HG03575 (cell line): ENCODE results near the gene UQCC2.

Experiments used
- ATAC-seq: cut with Tn5 transposase; IDR thresholded peaks from one replicate; pipeline ENCODE4 v1.9.1; 2021; ENCODE audit not compliant: unreplicated experiment, insufficient number of reproducible peaks, low FRiP score; ENCODE audit errors: extremely low read depth

Gene UQCC2

DNA sequence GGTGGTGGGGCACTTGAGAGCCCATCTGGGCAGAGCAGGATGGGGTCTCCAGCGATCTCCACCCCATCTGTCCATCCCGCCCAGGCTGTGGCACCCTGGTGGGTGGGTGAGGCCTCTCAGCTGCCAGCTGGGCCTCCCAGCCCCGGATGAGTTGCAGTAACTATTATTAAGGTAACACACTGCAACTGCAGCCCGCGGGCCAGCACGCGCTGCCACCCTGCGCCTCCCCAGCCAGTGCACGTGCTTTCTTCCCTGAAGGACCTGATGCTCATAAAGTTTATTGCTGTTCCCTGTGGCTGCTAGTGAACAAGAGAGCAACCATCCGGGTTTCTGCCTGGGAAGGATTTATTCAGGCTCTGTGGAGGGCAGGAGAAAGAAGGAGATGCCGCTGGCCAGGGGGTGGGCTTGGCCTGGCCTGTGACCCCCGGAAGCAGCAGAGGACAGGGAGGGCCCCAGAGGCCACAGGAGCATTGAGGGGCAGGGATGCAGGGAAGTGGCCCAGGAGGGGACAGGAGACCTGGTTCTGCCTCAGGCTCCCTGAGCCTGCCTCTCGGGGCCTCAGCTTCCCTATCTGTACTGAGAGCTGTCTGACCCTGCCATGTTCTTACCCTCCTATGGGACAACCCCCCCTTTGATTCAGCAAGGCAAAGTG is 33.5 kb upstream of the UQCC2 start:
- no peak for ATAC-seq

DNA sequence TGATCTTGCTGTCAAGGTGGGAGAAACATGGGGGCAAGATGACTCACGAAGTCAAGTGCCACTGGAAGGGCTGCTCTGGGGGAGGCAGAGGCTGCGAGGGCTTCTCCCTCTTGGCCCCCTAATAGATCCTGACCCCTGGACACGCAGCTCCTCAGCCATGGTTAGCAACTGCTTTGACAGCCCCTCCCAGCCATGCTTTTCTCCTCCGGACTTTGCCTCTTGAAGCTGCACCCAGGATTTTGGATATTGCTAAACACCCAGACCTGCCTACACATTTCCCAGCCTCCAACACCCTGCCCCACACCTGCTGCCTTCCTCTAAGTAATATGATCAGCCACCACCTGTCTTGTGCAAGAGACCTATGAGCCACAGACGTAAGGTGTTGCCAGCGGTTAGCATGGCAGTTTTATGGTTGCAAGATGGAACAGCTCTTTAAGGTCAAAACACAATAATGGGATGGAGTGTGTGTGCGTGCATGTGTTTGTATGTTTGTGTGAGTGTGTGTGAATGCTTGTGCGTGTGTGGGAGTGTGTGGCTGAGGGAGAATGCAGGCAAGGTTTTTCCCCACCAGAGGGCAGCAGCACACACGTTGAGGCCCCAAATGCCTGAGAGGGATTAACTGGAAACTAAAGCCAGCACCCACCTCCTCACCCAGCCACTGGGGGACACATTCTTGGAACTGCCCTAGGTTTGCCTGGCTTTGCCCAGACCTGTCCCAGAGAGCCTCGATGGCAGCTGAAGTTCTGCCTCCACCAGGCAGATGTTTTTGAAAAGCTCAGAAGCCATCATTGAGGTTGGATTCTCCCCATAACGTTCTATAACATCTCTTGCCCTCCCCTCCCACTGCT is 32.7 kb upstream of the UQCC2 start:
- ATAC-seq, result no peak

DNA sequence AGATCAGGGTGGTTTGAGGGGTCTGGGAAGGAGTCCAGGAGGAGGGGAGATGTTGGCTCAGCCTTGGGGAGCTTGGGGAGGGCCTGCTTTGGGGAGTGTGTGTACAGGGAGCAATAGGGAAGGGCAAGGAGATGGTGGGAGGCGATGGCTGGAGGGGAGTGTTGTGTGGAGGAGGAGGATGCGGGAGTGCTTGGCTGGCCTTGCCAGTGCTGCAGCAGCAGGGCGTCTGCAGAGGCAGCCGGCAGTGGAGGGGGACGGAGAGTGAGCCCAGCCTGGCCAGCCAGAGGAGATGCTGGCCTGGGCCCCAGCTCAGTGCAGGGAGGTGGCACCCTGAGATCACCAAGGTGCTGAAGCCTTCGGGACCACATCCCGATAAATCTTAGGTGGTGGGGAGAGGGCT is 31.3 kb upstream of the UQCC2 start:
- ATAC-seq, result no peak

DNA sequence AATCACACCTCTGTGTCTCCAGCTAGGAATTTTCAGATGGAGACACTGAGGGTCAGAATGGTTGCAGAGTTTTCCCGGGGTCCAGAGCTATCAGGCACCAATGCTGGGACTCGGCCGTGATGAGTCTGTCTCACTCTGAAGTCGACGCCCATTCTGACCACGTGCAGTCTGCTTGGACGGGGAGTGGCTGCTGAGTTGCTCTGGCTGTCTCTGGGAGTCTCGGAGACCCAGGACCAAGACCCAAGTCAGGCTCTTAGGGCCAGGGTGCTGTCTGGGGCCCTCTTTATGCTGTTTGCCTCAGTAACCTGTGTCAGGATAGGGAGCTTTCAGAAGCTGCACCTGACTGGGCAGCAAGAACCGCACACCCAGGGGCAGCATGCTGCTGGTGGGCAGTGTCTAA is 30.6 kb upstream of the UQCC2 start:
- no peak for ATAC-seq

DNA sequence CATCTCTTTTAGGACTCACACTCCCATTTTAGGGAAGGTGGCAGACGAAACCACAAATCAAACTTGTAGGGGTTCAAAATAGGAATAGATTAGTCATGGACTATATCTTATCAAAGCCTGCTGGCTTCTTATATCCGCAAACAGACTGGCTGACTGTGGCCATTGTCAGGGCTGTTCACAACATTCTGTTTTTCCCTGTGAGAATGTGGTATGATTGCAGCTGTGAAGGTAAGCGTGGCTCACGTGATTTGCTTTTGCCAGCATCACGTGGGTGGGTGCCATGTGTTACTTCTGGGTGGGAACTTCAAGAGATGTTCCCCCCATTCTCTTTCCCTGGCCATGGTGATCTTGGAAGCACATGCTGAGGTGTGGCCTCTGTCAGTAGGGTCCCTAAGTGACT is 29.3 kb upstream of the UQCC2 start:
- no peak for ATAC-seq

DNA sequence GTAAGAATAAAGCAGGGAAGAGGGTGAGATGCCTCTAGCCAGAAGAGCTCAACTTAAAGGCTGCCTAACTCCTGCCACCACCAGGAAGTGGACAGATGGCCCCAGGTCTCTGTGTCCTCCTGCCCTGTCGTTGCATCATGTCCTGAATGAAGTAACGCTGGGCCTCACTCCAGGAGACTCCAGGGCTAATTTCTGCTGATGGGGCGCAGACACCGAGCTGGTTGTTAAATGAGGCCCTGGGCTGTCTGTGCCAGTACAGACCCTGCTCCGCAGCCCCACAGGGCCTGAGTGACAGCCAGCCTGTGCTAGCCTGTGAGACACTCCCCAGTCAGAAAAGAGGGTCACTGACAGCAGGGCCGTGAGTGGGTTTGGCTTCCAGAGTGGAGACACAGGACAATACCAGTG is 28.7 kb upstream of the UQCC2 start:
- ATAC-seq, result no peak

GRCh38 chr6:33739571-33739970 is 28.1 kb upstream of the UQCC2 start:
- ATAC-seq, result no peak

DNA sequence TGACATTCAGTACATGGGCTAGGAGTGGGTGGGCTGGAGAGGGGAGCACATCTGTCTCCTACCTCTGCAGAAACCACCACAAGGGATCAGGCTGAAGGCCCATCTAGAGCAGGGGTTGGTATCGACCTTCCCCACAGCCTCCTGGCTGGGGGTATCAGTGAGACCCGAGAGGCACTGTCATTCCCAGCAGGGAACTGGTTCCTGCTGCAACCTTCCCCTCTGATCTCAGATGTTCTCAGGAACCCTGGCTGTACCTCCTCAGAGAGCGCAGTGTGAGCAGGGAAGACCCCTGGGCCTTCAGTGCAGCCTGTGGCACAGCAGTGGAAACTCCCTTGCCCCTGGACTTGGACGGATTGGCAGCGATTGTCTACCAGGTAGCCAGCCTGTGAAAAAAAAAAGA is 27.4 kb upstream of the UQCC2 start:
- ATAC-seq, result no peak

GRCh38 chr6:33738153-33738552 is 26.7 kb upstream of the UQCC2 start:
- no peak for ATAC-seq

DNA sequence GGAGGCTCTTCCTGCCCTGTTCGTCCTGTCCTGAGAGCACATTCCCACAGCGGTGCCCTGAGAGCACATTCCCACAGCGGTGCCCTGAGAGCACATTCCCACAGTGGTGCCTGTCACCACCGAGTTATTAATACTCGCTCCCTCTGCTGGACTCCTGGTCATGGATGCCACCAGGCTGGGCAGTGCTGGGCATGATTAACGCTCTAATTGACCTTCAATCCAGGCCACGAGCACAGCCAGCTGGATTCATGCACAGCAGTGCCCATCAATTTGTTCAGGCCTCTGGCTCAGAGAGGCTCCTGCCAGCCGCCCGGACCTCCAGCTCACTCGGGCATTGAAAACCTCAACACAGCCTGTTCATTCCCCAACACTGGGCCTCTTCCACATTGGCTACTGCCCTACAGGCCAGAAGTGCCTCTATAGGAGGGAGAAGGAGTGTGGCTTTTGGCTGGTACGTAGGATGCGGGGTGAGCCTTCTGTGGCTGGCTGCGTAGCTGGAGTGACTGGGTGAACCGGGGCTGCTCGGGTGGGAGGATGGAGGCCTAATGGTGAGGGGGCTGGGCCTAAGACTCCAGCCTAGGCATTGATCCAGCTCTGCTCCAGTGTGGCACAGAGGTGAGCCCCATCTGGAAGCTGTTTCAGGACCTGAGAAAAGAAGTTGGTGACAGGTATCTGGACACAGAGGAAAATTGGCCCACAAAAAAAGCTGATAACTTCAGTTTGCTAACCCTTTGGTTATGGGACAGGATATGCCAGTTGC is 25.9 kb upstream of the UQCC2 start:
- no peak for ATAC-seq

GRCh38 chr6:33735216-33735615 is 23.7 kb upstream of the UQCC2 start:
- ATAC-seq, result no peak

GRCh38 chr6:33733709-33734007 is 22.2 kb upstream of the UQCC2 start:
- ATAC-seq, result no peak

- ATAC-seq, result no peak
These were observed 21.6 kb upstream of the UQCC2 start for GRCh38 chr6:33732817-33733708.

DNA sequence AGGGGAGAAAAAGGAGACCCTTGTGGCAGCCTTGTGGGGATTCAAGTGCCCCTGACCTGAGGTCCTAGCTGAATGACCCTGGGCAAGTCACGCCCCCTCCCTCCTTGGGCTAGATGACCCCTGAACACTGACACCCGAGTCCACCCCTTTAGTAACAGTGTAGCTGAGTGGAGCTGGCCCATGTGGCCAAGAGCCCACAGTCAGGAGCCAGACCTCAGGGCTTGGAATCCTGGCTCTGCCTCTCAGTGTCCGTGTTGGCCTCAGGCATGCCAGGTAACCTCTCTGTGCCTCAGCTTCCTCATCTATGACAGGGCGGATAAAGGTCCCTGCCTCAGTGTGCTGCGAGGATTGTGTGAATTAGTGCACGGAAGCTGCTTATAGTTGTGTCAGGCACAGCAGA is 20.9 kb upstream of the UQCC2 start:
- no peak for ATAC-seq

DNA sequence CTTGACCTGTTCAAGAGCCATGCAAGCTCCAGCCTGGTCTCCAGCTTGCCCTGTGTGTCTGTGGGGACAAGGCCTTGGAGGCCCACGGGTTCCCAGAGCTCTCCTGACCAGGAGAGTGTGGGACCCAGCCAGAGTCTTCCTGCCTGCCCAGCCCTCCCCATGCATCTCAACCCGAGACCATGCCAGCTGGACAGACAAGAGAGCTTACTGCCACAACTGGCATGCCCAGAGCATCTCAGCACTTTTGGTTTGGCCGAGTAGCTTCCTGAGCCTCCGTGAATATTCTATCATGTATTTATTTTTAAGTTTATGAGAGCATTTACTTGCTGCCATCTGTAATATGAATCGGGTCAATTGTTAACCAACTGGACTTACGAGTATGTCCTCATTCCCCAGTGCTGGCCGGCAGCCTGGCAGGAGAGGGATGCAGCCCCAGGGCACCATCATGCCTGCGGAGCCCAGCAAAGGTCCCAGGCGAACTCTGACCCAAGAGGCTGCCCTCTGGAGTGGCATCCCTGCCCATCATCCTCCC is 20.3 kb upstream of the UQCC2 start:
- ATAC-seq, result no peak

DNA sequence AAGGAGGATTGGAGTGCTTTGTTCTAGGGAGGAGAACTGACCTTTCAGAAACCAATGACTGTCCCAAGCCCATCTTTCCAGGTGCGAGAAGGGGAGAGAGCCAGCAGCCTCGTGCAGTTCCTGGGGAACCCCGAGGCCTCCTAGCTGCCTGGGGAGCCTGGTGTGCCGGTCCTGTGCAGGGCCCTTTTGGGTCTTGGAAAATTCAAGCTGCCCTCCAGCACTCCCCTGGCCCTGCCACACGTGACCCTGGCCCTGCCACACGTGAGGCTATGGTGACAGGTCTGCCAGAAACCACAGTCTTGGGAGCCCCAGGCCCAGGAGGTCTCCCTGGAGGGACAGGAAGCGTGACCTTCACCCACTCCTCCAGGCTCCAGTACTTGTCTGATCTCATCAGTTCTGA is 19.5 kb upstream of the UQCC2 start:
- no peak for ATAC-seq

- no peak for ATAC-seq
These were observed 19.1 kb upstream of the UQCC2 start for GRCh38 chr6:33730611-33731010.

- no peak for ATAC-seq
These were observed 17.6 kb upstream of the UQCC2 start for GRCh38 chr6:33729059-33729458.

DNA sequence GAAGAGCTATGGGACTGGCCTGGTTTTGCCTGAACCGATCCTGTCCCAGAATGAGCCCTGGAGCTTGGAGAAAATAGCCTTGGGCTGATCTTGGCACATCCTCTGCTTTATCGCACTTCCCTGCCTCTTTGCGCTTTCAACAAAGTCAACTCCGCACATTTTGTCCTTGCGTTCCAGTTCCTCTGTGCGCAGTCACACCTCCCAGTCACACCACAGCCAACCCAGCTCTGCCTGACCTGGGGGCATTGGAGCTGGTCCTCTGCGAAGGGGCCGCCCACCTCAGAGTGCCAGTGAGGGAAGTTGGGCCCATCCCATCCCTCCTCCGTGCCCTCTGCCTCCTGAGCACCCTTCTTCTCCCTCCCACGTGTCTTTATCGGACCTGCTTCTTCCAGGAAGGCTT is 16.9 kb upstream of the UQCC2 start:
- ATAC-seq, result no peak
